ENCODE measurements around the gene LLGL1.

The LLGL1 gene

DNA sequence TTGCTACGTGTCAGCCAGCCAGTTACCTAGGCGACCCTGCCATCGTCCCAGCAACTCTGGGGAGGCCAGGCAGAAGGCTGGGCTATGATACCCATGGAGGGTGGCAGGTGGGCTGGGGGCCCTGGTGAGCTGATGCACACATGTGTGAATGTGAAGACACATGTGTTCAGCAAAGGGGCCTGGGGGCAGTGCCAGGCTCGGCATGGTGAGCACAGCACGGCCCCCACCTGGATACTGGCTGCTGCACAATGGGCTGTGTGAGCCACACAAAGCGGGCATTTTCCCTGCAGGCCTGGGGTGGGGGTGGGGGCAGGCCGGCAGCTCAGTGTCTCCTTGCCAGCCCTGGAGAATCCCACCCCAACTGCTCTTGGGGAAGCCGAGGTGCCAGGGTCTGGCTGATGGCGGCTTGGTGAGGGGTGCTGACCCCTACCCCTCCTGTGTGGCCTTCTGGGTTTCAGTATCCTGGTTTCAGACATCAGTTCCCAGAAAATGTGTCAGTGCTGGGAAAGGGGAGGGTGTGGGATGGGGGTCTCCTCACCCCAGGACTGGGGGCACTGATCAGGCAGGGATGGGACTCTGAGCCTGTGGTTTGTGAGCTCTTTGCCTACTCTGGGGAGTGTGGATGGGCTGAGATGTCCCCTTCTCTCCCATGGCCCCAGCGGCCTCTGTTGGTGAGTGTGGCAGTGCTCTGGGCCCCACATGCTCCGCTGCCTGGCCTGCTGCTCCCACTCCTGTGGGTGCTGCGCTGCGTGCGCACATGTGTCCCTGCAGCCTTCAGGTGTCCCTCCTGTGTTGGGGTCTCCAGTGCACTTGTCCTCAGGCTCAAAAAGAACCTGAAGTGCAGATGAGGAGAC, 5.1 kb downstream of the LLGL1 start:
- no peak for DNase-seq

GRCh38 chr17:18231164-18231563, 5.7 kb downstream of the LLGL1 start:
- no peak for DNase-seq

- DNase-seq: no peak
Observed at GRCh38 chr17:18233803-18234518, 8.5 kb downstream of the LLGL1 start.

- DNase-seq: no peak
Observed at GRCh38 chr17:18234853-18235380, 9.5 kb downstream of the LLGL1 start.

DNA sequence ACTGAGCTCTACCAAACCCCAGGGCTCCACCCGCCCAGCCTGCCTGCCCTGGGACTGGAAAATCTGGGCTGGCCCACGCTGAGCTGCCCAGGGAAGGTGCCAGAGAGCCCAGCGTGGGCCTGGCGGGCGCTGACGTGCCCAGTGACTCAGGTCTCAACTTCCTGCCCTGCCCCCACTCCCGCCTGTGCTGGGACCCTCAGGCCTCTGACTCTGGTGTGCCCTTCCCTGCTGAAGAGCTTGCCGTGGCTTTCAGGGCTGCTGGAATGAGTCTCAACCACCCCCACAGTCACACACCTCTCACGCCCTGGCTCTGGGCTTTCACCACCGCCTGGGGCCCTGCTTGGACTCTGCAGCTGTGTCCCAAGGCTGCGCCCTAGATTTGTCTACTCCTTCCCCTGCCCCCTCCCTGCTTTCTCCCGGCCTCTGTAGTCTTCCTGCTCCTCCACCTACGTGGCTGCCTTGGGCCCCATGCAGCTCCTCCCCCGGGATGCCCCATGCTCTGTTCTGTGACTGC, 10.4 kb downstream of the LLGL1 start:
- DNase-seq: peak; percentile 65

DNA sequence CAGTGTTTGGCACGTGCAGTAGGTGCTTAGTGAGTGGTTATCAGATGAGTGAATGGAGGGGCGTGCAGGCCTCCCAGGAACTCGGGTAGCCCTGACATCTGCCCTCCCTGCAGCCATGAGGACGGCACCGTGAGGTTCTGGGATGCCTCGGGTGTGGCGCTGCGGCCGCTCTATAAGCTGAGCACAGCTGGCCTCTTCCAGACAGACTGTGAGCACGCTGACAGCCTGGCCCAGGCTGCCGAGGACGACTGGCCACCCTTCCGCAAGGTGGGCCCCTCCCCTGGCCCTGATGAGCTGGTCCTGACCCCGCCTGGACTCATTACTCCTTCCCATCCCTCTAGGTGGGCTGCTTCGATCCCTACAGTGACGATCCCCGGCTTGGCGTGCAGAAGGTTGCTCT, 11.1 kb downstream of the LLGL1 start:
- no peak for DNase-seq

- DNase-seq: no peak
Observed at GRCh38 chr17:18237461-18237860, 12.0 kb downstream of the LLGL1 start.

DNA sequence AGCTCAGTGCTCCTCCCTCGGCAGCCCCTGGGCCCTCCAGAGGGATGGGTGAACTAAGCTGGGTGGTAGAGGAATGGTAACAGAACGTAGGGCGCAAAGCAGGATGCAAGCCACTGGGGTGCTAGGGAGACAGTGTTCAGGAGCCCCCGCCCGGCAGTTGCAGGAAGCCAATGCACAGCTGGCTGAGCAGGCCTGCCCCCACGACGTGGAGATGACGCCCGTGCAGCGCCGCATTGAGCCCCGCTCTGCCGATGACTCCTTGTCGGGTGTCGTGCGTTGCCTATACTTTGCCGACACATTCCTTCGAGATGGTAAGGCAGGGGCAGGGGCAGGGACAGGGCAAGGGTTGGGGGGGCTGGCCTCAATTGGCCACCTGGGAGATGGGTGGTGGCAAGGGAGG, 12.9 kb downstream of the LLGL1 start:
- DNase-seq: no peak

GRCh38 chr17:18240449-18240848, 15.0 kb downstream of the LLGL1 start:
- no peak for DNase-seq

GRCh38 chr17:18241229-18241871, 15.9 kb downstream of the LLGL1 start:
- no peak for DNase-seq

DNA sequence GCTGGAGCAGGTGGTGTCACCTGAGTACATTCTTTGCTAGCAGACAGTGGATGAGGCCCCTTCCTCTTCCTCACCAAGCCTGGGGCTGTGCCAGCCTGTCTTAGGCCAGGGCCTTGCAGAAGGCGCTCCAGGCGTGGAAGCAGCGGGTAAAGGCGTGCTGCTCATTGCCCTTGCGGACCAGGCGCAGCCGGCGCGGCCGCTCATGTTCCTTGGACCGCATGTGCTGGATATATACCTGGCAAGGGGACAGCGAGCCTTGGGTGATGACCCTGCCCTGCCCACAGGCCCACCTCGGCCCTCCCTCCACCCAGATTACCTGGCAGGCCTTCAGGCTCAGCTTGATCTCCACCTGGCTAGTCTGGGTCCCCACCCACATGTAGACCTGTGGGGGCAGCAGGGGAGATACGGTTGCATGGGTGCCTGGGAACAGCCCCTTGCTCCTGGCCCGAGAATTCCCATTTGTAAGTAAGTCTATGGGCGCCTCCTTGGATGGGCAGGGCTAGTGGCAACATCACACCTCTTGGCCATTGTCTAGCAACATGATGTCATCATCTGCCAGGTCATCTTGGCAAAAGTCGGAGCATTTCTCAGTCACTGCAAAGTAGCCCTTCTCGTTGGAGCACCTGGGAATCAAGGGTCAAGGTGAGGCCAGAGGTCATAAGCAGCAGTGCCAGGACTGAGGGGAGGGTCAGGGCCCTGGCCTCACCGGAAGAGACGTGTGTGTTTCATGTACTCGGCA, 19.8 kb downstream of the LLGL1 start:
- no peak for DNase-seq

- DNase-seq: no peak
Observed at GRCh38 chr17:18246109-18246725, 20.8 kb downstream of the LLGL1 start.

GRCh38 chr17:18246880-18247612, 21.6 kb downstream of the LLGL1 start:
- DNase-seq: peak; percentile 75

- DNase-seq: no peak
Observed at GRCh38 chr17:18247613-18248001, 22.2 kb downstream of the LLGL1 start.

DNA sequence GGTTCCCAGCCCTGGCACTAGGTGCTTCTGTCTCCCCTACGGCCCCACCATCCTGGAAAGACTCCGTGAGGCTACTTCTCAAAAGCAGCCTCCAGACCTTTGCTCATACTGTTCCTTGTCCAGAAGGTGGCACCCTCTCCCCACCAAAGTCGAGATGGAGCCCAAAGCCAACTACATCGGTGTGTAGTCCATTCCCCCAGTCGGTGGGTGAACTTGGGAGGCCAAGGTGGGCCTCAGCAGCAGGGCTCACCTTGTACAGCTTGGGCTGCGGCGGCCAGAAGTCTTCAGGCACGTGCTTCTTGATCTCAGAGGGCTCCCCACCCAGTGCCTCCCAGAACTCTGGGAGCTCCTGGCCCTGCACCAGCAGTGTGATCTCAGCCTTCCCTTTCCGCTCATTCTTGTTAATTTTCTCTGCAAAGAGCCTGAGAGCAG, 22.9 kb downstream of the LLGL1 start:
- DNase-seq: peak; percentile 72

GRCh38 chr17:18248811-18249210, 23.4 kb downstream of the LLGL1 start:
- DNase-seq: no peak

- DNase-seq: no peak
Observed at GRCh38 chr17:18250259-18250658, 24.8 kb downstream of the LLGL1 start.

DNA sequence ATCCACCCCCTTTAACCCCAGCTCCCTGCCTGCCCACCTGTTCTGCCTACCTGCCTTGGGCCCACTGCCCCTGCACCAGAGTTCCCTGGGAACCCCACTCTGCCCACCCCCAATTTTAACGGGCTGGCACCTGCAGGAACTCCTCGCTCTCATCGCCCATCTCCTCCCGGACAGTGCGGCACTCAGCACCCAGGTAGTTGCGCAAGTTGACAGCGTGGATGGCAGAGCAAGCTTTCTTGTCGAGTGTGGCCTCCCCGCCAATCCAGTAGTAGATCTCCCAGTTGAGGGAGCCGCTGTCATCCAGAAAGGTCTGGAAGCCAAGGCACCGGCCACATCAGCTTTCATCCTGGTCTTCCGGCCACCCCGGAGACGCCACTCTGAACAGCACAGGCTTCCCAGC, 25.3 kb downstream of the LLGL1 start:
- DNase-seq: no peak

GRCh38 chr17:18251204-18251603, 25.8 kb downstream of the LLGL1 start:
- DNase-seq: no peak

DNA sequence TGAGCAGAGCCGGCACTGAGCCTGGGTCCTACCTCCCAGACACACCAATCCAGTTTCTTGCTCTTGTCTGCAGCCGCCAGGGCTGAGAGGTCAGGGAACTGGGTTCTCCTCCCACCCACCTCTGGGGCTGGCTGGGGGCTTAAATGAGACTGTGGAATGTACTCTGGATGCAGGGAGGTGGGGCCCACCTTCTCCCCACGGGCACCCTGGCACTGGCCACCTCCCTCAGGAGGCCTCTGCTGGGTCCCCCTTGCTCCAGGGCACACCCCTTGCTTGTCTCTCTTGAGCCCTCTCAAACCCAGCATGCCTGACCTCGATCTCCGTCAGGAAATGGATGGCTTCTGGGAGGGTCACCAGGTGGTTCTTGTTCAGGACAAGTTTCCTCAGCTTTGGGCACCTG, 26.7 kb downstream of the LLGL1 start:
- DNase-seq: no peak

DNA sequence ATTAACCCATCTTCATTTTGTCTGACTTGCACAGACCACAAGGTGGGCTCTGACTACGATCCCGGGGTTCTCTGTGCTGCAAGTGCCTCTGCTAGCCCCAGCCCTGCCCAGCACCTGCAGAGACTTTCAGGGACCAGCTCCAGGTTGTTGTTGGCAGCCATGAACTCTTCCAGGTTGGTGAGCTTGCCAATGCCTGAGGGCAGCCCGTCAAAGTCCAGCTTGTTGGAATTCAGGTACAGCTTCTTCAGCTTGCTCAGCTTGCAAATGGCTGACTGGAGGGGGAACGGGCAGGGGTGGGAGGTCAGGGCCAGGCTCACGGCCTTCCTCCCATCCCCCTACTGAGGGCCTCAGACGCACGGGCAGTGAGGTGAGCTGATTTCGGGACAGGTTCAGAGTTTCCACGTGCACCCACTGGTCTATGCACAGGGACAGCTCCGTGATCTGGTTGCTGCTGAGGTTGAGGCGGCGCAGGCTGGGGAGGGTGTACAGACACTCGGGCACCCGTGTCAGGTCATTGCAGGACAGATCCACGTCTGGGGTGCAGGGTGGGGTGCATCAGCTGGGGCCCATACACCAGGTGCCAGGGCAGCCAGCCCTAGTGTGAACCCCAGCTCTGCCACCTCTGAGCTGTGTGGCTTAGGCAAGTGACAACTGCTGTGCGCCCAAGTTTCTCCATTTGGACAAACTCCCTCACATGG, 27.9 kb downstream of the LLGL1 start:
- no peak for DNase-seq
